HG03520 (cell line): ENCODE data around the gene ZBTB40.

ENCODE experiments used
- ATAC-seq: cut with Tn5 transposase; IDR thresholded peaks from one replicate; pipeline ENCODE4 v1.9.1; 2021; ENCODE audit warnings: mild to moderate bottlenecking, moderate library complexity; ENCODE audit not compliant: unreplicated experiment

The ZBTB40 gene

GRCh38 chr1:22500058-22500457 is 48.4 kb downstream of the ZBTB40 start:
- ATAC-seq = no peak

DNA sequence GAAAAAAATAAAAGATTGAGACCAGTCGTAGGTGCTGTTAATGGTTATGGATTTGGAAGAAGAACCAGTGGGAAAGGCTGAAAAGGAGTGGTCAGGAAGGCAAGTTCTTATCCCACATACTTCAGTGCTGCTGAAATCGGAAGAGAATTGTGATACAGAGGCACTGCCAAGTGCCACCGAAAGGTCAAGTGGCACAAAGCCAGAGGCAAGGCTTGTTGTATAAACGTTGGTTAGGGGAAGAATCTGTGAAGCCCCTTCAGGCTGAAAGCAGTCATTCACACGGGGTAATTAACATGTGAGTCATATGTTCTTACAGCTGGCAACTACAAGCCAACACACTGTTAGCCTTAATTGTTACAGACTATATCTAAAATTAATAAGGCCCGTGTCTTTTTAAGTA is 48.8 kb downstream of the ZBTB40 start:
- ATAC-seq = no peak

- ATAC-seq = no peak
These were observed 50.6 kb downstream of the ZBTB40 start for GRCh38 chr1:22502202-22502601.

DNA sequence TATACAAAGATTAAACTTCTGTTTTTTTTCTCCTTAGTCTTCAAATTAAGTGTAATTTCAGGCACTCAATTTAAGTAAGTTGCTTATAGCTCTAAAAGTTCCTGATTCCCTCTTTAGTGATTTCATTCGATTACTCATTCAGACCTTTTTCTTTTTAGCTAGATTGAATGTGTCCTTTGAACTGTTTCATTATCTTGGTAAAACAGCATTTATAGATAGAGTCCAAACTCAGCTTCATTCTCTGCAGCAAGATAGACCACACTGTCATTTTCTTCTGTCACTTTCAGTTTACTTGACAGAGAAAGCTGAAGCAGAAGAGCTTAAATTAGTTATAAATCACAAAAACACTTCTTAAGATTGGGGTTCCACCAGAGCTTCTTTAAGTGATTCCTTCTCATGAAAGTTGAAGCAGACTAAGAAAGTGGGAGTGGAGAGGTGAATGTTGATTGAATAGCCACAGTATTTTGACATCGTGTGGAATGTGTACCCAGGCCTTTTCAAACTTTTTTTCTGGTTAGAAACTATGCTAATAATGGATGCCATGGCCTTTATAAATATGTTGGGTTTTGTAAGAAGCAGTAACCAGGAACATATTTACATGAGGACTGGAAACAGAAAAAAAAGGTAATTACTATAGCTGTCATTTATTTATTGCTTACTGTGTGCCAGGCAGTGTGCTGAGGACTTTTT is 52.2 kb downstream of the ZBTB40 start:
- ATAC-seq = no peak

DNA sequence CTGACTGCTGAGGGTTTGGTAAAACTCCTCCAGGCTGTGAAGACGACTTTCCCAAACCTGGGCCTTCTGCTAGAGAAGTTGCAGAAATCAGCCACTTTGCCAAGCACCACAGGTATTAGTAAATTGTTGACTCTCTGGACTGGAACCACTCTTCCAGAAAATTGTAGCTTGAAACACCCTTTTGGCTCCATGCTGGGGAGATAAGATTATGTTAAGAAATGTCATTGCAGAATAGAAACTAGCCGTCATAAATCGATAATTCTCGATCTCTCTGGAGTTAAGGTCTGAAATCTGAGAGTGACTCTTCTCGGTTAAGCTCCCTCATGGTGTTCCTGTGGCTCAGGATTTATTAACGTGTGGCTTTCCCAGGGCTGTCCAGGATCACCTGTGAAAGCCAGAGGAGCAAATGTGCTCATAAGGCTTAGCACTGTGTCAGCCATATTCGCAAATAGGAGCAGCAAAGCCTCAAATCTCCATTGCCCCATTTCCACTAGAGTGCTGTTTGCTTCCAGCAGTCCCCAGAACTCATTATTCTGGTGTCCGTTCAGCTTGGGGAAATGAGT is 54.6 kb downstream of the ZBTB40 start:
- no peak for ATAC-seq

DNA sequence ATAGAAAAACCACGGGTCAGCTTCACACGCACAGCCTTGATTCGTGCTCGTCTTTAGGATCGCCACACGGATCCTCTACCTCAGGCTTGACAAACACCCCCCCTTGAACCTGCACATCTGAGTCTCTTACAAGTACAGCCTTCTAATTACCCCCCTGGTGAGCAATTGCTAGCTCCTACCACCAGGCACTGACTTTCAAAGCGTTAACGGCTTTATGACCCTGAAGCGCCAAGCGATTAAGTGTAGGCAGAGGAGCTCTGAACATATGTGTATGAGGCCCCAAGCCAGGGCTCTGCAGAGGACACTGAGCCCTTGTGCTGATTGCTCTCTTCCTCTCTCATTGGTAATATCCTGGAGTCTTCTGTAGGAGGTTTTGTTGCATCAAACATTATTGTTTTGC is 55.9 kb downstream of the ZBTB40 start:
- ATAC-seq = no peak

DNA sequence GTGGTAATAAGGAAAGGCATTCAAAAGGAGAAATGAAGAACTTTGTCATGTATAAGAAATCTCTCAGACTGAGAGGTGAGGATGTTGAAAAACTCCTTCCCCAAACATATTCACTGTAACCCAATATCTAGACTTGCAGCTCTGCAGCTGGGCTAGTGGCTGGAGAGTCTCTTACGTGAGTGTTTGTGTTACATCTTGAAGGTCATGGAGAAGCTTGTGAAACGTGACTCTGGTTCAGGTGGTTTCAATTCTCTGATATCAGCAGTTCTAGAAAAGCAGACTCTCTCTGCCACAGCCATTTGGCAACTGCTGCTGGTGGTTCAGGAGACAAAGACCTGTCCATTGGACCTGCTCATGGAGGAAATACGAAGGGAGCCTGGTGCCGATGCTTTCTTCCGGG is 56.7 kb downstream of the ZBTB40 start:
- no peak for ATAC-seq

DNA sequence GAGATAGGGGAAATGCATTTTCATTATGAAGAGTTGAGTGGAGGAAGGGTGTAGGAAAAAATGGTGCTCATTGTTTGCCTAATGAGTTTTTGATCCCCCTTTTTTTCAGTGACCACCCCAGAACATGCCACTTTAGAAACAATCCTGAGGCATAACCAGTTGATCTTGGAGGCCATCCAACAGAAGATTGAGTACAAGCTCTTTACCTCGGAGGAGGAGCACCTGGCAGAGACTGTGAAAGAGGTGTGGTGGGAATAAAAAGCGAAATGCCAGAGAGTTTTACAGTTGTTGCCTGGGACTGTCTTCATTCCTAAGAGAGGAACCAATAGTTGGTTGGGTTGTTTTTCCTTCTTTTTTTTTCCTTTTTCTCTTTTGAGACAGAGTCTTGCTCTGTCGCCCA is 57.3 kb downstream of the ZBTB40 start:
- ATAC-seq = no peak

DNA sequence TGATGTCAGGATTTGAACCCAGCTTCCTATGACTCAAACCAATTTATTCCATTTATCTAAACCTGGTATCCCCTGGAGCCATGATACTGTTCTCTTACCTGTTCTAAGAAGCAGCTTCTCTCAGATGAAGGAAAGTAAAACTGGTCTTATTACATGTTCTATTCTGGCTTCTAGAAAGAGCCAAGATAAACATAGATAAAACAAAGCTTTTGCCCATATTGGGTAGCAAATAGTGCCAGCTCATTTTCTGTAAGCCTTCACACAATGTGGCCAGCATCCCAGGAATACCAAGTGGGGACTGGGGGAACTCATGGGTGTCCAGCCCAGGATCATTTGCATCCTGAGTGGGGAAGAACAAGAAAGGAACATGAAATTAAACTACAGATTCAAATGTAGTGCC is 58.2 kb downstream of the ZBTB40 start:
- no peak for ATAC-seq

- no peak for ATAC-seq
These were observed 61.2 kb downstream of the ZBTB40 start for GRCh38 chr1:22512873-22513272.

DNA sequence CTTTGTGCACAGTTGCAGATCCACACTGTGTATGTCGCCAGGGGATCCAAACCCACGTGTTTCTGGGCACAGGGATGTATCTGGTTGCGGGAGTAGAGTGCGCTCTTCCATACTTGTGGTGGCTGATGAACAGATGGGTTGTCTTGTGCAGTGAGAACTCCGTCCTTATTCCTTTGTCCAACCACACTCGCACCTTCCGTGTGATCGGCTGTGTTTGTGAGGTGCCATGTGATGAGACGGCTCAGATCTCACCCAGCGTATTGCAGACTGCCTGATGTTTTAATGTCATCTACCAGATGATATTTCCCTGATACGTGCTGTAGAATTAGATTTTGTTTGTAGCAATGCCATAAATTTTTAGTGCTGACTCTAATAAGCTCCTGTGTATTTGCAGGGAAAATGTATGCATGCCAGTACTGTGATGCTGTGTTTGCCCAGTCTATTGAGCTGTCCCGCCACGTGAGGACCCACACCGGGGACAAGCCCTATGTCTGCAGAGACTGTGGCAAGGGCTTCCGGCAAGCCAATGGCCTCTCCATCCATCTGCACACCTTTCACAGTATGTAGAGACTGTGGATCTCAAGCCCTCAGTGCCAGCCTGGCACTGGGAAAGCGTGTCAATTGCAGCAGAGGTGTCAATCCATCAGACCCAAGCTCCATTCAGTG is 65.4 kb downstream of the ZBTB40 start:
- ATAC-seq = no peak

DNA sequence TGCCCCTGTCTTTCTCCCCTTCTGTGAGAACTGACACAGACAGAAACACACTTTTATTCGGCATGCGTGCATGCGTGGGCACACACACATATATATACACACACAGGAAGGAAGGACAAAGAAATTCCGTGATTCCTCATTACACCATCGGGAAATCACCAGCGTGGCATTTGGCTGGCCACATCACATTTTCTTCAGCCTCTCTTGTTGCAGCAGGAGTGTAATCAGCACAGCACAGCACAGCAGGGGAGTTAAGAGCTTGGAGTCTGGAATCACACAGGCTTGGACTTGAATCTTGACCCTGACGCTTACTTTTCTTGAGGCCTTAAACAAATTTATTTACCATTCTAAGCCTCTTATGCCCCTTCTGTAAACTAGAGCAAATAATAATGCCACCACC is 66.3 kb downstream of the ZBTB40 start:
- no peak for ATAC-seq

DNA sequence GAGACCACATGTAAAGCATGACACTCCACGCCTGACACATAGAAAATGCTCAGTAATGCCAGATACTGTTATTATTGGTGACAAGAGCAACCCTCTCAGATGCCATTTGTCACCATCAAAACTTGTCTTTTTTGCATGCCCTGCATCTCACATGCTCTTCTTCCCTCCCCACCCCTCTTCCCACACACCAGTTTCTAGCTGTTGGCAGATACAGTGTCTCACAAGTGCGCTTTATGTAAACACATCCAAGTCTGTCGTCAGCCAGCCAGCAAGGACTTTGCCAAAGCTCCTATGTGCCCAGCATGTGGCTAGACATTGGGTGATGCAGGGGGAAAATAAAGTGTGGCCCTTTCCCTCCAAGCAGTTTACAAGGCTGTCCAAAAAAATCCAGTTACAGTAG is 66.7 kb downstream of the ZBTB40 start:
- ATAC-seq = no peak

DNA sequence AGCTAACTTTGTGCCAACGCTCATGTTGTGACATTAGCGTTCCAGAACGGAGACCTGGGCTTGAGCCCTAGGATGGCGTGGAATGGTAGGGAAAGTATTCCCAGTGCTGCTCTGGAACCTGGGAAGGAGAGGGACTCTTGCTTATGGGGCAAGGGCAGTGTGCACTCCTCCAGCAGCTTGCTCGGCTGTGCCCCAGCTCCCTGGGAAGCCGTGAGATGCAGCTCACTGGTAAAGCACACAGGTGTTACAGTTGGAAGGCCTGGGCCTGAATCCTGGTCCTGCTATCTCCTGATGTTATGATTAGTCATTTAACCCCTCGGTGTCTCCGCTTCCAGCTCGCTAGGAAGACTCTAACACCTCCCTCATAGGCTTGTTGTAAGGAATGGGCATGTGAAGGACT is 69.2 kb downstream of the ZBTB40 start:
- ATAC-seq = no peak

DNA sequence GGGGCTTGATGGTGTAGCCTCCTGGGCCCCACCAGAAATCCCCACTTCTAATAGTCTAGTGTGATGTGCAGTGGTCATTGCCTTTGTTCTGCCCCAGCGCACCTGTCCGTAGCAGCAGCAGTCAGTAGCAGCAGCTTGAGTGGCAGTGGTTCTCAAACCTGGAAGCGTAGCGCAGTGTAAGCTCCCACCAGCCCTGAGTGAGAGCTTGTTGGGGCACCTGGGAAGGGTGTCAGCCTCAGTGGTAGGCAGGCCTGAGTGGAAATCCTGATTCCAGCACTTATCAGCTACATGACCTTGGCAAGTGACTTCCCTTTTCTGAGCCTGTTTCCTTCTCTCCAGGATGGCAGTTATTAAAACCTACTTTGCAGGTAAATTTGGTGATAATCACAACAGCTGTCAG is 70.0 kb downstream of the ZBTB40 start:
- no peak for ATAC-seq

GRCh38 chr1:22522221-22522743 is 70.6 kb downstream of the ZBTB40 start:
- ATAC-seq = no peak

GRCh38 chr1:22524481-22524880 is 72.8 kb downstream of the ZBTB40 start:
- ATAC-seq = no peak

- no peak for ATAC-seq
These were observed 73.6 kb downstream of the ZBTB40 start for GRCh38 chr1:22525211-22525610.

DNA sequence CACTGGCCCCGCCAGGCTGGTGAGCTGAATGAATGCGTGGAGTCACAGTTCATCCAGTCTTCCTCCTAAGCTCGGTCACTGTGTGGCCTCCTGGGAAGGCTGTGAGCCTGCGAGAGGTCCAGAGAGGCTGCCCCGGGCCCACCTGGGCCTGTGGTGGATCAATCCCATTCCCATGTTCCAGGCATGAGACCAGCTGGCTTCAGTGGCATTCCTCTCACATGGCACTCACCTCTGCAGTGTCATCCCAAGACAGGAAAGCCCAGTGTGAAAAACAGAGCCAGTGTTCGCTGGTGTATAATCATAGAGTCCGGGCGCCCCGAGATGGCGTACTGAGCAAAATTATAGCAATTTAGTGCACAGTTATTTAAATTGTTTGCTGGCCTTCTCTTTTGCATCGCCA is 74.0 kb downstream of the ZBTB40 start:
- ATAC-seq = no peak

GRCh38 chr1:22526098-22526497 is 74.4 kb downstream of the ZBTB40 start:
- ATAC-seq = no peak

DNA sequence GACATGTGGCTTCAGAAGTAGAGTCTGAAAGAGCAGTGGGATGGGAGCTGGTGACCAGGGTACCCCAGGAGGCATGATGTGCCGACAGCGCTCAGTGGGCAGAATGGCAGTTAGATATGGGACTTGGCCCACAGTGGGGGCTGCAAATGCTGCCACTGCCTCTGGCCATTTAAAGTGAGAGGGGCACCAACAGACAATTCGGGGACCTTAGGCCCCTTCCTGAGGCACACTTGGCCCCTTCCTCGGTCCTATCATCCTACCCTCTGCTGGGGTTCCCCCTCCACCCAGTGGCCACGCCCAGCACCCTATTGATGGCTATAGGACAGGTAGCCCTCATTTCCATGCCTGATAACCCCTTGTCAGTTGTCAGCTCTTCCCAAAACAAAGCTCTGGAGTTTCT is 75.0 kb downstream of the ZBTB40 start:
- no peak for ATAC-seq

DNA sequence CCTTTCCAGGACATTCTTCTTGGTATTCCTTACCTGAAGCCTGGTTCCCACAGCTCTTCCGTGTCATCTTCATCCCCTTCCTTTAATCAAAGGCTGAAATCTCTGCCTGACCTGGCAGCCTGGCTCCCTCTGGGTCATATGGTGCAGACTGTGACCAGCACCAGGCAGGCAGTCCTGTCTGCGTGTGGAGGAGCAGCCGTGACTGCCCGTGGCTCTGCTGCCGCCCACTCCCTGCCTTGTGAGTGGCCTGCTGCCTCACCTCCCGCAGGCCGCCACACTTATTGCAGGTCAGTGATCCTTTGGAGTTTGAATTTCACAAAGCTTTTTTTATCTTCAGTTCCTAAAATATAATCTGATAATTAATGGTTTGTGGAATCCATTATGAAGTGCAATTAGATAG is 75.5 kb downstream of the ZBTB40 start:
- ATAC-seq = no peak
